ENCODE results near the gene ENPP7.

ENPP7 gene

GRCh38 chr17:79730769-79731483 lies at the start of gene ENPP7:
ENPP7 (plus strand) TSS chr17:79730943; CDS start chr17:79731140, 197 bp downstream.
- DNase-seq (ENCODE audit: low spot score) = no peak

- DNase-seq (ENCODE audit: low spot score) = no peak
These were observed 49.6 kb upstream of the ENPP7 start for GRCh38 chr17:79681101-79681621.

- DNase-seq (ENCODE audit: low spot score) = no peak
These were observed 49.0 kb upstream of the ENPP7 start for GRCh38 chr17:79681628-79682261.

- no peak for DNase-seq (ENCODE audit: low spot score)
These were observed 47.4 kb upstream of the ENPP7 start for GRCh38 chr17:79683365-79683764.

GRCh38 chr17:79684132-79684985 lies 46.4 kb upstream of the ENPP7 start:
- DNase-seq (ENCODE audit: low spot score) = no peak

GRCh38 chr17:79685121-79685520 lies 45.6 kb upstream of the ENPP7 start:
- DNase-seq (ENCODE audit: low spot score) = no peak

GRCh38 chr17:79686476-79686875 lies 44.3 kb upstream of the ENPP7 start:
- DNase-seq (ENCODE audit: low spot score) = no peak

- DNase-seq (ENCODE audit: low spot score) = no peak
These were observed 40.3 kb upstream of the ENPP7 start for GRCh38 chr17:79690466-79690865.

- DNase-seq (ENCODE audit: low spot score) = no peak
These were observed 39.5 kb upstream of the ENPP7 start for GRCh38 chr17:79690988-79691836.

- DNase-seq (ENCODE audit: low spot score) = no peak
These were observed 38.8 kb upstream of the ENPP7 start for GRCh38 chr17:79691931-79692330.

- no peak for DNase-seq (ENCODE audit: low spot score)
These were observed 37.3 kb upstream of the ENPP7 start for GRCh38 chr17:79693419-79693818.

GRCh38 chr17:79695293-79695790 lies 35.4 kb upstream of the ENPP7 start:
- DNase-seq (ENCODE audit: low spot score) = no peak

- DNase-seq (ENCODE audit: low spot score) = no peak
These were observed 34.7 kb upstream of the ENPP7 start for GRCh38 chr17:79695797-79696609.

- DNase-seq (ENCODE audit: low spot score) = no peak
These were observed 34.1 kb upstream of the ENPP7 start for GRCh38 chr17:79696610-79696982.

GRCh38 chr17:79698146-79698846 lies 32.4 kb upstream of the ENPP7 start:
- DNase-seq (ENCODE audit: low spot score) = no peak

- no peak for DNase-seq (ENCODE audit: low spot score)
These were observed 31.2 kb upstream of the ENPP7 start for GRCh38 chr17:79699386-79700036.

GRCh38 chr17:79700592-79700991 lies 30.2 kb upstream of the ENPP7 start:
- DNase-seq (ENCODE audit: low spot score) = no peak

- no peak for DNase-seq (ENCODE audit: low spot score)
These were observed 28.7 kb upstream of the ENPP7 start for GRCh38 chr17:79702034-79702433.

GRCh38 chr17:79702550-79703236 lies 28.1 kb upstream of the ENPP7 start:
- DNase-seq (ENCODE audit: low spot score) = no peak
